HG03064 (cell line): ENCODE data around the gene GPR157.
"Not testable (repeated sequence)": the region's sequence is repeated elsewhere in the genome, so short reads cannot be mapped to it uniquely, and the experiment has no call there.

ENCODE experiments used
- ATAC-seq: cut with Tn5 transposase; IDR thresholded peaks from one replicate; pipeline ENCODE4 v1.9.1; 2021; ENCODE audit warnings: low read depth; ENCODE audit not compliant: unreplicated experiment

The GPR157 gene, protein sequence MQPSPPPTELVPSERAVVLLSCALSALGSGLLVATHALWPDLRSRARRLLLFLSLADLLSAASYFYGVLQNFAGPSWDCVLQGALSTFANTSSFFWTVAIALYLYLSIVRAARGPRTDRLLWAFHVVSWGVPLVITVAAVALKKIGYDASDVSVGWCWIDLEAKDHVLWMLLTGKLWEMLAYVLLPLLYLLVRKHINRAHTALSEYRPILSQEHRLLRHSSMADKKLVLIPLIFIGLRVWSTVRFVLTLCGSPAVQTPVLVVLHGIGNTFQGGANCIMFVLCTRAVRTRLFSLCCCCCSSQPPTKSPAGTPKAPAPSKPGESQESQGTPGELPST

DNA sequence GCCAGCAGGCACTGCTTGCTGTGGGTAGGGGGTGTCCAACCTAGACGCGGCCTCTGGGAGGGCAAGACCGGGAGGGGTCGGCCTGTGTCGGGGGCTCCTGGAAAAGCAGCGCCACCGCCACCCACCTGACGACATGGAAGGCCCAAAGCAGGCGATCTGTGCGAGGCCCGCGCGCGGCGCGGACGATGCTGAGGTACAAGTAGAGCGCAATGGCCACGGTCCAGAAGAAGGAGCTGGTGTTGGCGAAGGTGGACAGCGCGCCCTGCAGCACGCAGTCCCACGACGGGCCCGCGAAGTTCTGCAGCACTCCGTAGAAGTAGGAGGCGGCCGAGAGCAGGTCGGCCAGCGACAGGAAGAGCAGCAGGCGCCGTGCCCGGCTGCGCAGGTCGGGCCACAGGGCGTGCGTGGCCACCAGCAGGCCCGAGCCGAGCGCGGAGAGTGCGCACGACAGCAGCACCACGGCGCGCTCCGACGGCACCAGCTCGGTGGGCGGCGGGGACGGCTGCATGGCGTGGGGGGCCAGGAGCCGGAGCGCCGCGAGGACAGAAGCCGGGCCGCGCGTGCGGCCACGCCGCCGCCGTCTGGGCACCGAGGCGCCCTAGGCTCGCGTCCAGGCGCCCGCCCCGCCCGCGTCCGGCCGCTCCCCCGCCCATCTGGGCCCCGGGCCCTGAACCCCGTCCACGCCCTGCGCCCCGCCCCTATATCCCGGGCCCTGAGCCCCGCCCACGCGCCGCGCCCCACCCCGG lies at the start of gene GPR157:
TSS of gene GPR157 (minus strand) at position 583 of the 746 bp plus-strand sequence. CDS start at position 508, 75 bp downstream.
- ATAC-seq: peak; percentile 59

DNA sequence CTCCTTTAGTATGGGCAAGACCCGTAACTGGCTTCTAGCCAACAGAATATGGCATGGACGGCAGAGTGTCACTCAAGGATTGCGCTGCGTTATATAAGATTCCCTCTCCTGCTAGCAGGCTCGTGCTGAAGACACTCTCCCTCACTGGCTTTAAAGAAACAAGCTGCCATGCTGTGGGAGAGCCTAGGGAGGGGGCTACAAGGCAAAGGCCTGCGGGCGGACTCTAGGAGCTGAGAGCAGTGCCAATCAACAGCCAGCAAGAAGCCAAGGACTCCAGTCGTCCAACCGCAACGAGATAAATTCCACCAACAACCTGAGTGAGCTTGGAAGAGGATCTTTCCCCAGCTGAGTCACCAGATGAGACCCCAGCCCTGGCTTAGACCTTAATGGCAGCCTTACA lies 45.9 kb upstream of the GPR157 start:
- ATAC-seq: no peak

DNA sequence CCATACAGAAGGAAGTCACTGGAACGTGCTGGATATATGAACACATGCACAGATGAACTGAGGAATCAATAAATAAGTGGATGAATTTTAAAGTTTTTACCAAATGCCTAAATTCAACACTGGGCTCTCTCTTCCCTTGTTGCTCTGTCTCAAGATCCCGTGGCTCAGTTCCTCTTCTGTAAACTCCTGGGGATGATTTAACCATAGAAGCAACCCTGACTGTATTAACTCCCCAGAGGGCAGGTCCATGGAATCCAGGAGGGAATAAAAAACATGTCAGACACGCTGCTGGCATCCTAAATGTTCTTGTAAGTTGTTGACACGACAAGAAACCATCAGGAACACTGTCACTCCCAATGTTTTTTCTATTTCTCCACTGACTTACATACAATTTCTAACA lies 45.3 kb upstream of the GPR157 start:
- no peak for ATAC-seq

DNA sequence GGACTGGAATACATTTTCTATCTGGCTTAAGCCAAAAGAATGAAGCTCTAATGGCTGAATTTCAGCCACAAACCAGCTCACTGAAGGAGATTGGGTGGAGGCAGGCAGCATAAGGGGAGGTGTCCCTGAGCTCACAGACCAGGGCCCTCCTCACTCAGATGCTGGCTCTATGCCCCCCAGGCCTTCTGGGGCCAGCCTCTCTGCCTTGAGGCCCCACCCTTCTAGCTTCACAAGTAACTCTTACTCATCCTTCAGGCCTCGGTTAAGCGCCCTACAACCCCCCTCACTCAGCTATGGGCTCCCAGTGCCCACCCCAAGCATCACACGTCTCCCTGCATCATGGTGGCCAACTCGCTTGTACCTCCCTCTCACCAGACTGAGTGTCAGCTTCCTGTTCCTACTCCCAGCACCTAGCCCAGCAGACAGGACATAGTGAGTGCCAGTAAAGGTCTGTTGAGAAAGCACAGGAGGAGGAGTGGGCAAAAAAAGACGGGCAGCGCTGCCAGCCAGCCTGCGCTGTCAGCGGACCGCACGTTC lies 40.8 kb upstream of the GPR157 start:
- no peak for ATAC-seq

DNA sequence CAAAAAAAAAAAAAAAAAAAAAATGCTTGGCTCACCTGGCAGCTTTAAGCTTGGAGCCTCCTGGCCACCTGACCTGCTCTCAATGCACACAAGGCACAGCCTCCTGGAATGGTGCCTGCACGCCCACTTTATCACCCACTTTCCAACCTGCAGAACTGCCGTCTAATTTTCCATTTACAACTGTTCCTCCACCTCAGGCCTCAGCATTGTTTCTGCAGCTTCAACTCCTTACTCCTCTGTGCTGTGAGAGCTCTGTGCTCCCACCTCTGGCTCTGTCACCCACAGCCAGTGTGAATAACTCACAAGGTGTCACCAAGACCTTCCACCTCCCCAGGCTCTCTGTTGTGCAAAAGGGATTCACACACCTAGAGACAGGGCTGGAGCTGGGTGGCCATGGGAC lies 38.7 kb upstream of the GPR157 start:
- no peak for ATAC-seq

DNA sequence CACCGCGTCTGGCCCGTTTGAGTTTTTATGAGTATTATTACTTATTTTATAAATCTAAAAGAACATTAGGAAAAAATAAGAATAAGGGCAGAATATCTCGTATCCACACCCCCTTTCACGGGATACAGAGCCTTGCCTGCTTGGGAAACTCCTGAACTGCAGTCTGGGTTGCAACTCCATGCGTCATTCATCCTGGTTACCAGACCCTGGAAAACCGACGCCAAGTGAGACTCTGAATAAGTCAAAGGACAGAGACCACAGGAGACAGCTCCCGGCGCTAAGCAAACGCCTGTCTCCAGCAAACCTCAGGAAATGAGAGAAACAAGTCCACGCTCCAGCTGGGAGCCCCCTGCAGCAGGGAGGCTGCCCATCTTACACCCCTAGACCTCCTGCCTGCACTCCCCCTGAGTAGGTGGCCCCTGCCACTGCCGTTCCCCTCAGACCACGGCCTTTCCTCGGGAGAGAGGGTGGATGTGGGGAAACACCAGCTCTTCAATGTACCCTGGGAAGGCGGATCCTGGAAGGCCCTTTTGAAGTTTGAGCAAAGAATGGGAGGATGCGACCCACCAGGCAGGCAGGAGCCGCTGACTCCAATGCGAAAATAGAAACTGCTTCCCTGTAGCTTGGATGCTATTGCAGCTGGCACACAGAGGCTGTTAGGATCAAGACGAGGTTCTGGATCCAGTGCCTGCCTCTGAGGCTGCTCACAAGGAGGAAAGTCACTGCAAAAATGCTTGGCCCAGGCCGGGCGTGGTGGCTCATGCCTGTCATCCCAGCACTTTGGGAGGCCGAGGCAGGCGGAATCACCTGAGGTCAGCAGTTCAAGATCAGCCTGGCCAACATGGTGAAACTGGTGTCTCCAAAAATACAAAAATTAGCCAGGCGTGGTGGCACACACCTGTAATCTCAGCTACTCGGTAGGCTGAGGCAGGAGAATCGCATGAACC lies 37.7 kb upstream of the GPR157 start:
- no peak for ATAC-seq

DNA sequence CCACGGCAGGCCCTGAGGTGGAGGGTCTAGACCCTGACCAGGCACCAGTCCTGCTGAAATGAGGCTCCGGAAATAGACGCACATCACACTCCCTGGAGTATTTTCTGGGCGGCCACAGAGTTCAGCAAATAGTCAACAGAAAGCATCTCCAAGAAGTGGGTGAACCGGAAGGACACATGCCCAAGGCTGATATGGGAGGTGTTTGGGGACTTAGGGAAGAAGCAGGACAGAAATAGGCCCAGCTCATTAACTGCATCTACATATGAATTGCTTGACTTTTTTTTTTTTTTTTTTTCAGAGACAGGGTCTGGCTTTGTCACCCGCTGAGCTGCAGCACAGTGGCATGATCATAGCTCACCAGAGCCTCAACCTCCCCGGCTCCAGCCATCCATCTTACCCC lies 36.5 kb upstream of the GPR157 start:
- no peak for ATAC-seq

DNA sequence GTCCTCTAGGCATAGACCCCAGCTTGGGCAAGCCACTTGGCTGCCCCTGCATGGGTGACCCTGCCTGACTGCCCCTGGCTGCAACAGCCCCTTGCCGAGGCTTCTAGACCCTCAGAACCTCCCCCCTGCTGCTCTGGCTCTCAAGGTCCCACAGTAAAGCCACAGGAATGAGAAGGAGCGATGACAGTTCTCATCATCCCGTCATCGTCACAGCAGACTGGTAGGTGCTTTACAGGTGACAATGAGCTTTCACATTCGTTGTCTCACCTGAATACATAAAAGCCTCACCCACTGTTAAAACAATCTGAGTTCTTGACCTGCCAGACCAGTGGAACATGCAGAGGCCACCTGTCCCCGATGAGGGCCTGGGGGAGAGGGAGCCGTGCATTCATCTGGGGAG lies 36.0 kb upstream of the GPR157 start:
- no peak for ATAC-seq

DNA sequence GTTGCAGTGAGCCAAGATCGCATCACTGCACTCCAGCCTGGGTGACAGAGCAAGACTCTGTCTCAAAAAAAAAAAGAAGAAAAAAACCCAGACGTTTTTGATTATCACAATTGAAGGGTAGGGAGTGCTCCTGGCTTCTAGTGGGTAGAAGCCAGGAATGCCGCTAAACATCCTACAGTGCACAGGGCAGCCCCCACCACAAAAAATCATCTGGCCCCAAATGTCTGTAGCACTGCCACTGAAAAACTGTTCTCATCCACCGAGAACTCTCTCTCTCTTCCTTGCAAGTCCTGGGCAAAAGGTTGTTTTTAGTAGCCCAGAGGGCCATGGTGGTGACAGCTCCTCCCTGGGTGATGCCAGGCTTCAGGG lies 35.6 kb upstream of the GPR157 start:
- no peak for ATAC-seq

DNA sequence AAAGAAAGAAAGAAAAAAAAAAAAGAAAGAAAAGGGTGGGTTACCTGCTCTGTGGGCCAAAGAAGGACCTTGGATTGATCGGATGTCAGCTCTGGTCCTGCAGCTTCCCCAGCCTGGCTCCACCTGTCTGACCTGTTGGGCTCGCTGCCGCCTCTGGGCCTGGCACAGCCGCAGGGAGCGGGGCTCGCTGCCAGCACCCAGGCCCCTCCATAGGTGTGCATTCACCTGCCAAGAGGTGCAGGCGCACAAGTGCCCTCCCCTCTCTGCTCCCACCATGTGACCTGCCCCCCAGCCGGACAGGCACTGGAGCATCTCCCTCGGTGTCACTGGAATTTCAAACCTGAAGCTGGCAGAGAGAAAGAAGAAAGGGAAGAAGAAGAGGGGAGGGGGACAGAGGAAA lies 33.1 kb upstream of the GPR157 start:
- ATAC-seq: no peak

DNA sequence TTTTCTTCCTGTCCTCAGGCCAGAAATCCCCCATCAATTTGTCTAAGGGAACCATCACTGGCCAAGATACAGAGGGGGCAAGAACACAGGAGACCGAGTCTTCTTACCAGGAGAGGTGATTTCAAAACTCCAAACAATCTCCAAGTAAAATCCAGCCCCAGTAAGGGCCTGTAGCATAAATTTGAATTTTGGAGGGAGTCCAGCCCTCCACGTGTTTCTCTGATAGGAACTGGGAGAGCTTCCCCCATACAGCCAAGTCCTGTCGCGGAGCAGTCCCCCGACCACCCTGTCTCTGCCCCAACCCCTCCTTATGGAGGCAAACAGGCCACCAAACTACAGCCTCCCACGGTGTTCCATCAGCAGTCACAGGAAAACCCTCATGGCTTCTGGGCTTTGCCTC lies 32.4 kb upstream of the GPR157 start:
- no peak for ATAC-seq

DNA sequence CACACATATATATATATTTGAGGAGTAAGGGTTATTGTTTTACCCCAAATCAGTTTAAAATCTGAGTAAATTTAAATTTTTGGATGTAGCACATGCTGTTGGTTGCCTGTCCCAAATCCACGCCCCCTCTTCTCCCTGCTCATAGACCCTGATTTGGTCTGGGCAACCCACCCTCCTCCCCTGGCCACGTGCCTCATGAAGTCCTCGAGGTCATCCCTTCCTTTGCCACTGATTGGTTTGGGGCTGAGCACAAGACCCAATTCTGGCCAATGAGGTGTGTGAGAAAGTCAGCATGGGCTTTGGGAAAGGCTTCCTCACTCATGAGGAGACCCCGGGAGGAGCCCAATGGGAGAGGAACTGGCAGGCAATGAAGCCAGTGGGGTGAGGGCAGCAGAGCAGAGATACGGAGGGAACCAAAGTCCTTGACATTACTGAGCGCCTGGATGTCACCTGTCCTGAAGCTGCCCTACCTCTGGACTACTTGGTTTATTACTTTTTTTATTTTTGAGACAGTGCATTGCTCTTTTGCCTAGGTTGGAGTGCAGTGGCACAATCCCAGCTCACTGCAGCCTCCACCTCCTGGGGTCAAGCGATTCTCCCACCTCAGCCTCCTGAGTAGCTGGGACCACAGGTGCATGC lies 31.3 kb upstream of the GPR157 start:
- no peak for ATAC-seq

DNA sequence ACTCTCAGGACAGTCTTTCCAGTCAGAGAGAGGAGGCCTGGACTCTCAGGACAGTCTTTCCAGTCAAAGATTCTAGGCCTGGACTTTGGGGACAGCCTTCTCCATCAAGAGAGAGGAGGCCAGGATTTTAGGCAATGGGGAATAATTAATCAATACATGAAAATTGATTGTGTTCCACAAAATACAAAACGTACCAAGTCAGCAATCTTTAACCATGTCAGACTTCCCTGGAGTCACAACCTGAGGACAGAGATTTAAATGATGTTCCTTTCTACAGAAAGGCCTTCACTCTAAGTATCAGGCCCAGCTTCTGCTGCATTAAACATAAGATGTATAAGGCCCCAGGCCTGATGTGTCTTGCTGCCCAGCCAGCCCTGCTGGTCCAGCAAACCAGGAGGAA lies 27.0 kb upstream of the GPR157 start:
- no peak for ATAC-seq

DNA sequence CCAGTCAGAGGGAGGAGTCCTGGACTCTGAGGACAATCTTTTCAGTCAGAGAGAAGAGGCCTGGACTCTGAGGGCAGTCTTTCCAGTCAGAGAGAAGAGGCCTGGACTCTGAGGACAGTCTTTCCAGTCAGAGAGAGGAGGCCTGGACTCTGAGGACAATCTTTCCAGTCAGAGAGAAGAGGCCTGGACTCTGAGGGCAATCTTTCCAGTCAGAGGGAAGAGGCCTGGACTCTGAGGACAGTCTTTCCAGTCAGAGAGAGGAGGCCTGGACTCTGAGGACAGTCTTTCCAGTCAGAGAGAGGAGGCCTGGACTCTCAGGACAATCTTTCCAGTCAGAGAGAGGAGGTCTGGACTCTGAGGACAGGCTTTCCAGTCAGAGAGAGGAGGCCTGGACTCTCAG lies 26.5 kb upstream of the GPR157 start:
- ATAC-seq: not testable (repeated sequence)

DNA sequence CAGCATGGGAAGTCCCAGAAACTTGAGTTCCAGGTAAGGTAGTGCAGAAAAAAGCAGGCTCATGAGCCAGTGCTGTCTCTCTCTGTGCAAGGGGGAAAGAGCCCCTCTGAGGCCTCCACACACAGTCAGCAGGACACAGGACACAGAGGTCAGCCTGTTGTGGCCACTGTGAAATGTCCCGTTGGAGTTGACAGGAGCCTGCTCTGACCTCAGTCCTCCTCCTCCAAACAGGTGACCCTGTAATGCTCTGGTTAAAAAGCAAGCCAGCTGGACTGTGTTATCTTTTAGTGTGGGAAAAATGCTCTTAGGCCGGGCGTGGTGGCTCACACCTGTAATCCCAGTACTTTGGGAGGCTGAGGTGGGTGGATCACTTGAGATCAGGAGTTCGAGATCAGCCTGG lies 24.2 kb upstream of the GPR157 start:
- ATAC-seq: no peak

DNA sequence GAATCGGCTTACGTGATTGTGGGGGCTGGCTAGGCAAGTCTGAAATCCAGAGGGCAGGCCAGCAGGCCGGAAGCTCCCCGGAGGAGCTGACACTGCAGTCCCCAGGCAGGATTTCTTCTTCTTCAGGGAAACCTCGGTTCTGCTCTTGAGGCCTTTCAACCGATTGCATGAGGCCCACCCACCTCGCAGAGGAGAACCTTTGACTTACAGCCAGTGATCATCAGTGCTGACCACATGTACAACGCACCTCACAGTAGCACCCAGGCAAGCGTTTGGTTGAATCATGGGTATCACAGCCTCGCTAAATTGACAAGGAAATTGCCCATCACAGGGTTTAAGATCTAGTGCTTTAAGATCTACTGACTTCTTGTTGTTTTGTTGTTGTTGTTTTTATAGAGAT lies 23.6 kb upstream of the GPR157 start:
- no peak for ATAC-seq

DNA sequence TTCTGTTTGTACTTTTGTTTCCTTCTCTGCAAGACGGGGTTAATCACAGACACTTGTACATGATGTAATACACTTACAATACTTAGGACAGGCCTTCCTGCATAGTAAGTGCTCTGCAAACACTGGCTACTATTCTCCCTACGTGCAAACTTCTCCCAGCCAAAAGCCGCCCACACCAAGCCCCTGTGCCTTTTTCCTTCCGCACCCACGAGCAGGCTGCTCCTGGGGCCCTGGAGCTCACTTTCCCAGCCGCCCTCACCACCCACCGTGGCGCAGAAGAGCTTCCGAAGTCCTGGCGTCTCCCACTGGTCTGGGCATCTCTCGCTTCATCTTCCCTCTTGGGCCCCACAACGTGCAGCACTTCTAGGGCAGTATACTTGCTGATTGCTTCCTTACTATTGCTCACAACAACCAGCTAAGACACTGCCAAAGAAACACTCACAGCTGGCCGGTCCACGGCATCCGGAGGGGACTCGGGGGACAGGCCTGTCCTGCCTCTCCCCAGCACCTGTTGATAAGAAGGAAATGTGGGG lies 22.5 kb upstream of the GPR157 start:
- ATAC-seq: no peak

DNA sequence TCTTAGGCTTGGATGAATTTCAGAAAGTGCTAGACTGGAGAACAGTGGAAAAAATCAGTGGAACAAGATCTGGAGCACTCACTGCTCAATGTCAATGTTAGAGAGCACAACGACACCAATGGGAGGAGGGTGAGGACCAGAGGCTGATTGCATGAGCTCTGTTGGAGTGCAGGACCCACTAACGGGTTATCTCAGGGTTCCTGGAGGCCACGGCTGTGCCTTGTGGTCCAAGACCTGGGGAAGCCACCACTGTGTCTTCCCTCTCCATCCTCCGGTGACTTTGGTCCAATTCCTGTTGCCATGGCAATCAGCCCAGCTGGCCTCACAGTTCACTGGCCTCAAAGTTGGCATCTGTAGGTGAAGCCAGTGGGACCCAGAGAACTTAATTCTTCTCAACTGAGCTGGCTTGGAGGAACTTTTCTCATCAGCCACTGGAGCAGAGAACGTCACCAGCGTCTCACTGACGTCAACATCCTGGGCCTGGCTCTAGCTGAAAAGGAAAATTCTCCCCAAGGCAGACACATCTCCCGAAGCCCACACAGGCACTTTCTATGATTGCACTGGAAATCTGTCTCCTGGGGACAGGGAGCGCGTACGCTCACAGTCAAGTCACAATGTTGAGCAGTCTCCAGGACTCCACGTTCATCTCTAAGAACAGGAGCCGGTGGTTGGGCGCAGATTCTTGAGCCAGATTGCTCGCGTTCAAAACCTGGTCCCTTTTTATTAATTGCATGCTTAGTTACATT lies 21.9 kb upstream of the GPR157 start:
- no peak for ATAC-seq

DNA sequence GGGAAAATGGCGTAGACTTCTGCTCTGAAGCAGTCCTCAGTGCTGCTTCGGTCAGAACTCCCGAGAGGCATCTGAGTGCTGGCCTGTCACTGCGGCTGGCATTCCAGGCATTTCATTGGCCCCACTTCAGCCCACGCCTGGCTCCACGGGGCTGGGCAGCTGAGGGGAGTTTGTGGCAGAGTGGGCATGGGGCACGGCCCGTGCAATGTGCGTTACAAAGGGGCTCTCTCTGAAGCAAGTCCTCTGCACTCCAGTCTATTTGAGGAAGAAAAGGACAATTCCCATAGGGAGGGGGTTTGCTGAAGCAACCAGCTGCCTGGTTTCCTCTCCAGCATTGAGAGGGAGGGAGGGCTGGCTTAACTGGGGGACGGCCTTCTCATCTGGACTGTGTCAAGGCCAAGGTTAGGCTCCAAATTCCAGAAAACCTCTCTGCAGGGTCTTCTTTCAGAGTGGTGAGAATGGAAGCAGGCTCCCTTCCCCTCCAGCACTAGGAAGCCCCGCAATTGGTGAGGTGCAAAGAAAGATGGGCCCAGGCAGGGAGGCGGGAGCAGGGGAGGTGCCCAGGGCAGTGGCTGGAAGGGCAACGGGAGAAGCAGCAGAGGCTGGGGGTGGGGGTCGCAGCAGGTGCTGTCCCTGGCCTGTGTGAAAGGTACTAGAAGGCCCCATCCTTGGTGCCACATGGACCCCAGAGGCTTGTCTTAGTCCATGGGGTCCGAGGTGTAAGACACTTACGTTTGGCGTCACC lies 21.1 kb upstream of the GPR157 start:
- ATAC-seq: no peak
